GM04503 (cell line): ENCODE data around the gene TMTC2.
"Not testable (repeated sequence)": the region's sequence is repeated elsewhere in the genome, so short reads cannot be mapped to it uniquely, and the experiment has no call there.

ENCODE experiments used
- DNase-seq: peaks from one replicate; pipeline ENCODE4 v3.0.0-alpha.2; 2012; ENCODE audit warnings: low read depth

The TMTC2 gene

DNA sequence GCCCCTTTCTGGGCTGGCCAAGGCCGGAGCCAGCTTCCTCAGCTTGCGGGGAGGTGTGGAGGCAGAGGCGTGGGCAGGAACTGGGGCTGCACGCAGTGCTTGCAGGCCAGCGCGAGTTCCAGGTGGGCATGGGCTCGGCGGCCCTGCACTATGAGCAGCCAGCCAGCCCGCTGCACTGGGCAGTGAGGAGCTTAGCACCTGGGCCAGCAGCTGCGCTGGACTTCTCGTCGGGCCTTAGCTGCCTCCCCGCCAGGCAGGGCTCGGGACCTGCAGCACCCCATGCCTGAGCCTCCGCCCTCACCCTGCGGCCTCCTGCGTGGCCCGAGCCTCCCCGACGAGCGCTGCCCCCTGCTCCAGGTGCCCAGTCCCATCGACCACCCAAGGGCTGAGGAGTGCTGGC is 42.0 kb downstream of the TMTC2 start:
- DNase-seq: no peak

DNA sequence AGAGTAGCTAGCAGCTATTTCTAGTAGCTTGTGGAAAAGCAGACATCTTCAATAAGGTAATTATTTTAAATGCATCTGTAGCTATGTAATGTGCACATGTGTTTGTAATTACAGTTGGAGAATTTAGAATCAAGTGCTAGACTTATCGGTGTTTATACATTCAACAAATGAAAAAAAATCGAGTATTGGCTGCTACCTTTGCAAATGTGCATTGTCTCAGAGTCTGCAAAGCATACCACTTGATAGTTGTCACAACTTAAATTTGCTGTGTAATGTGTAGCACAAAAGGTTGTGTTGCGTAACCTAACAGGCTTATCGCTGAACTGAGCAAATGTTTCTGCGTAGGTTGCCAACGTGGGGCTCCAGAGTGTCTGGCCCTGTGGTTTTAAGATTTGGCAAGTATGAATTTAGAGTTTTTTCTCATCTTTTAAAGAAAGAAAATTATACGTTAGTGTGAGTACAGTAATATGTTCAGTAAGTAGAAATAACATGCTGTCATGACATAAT is 44.3 kb downstream of the TMTC2 start:
- DNase-seq: peak; percentile 9

DNA sequence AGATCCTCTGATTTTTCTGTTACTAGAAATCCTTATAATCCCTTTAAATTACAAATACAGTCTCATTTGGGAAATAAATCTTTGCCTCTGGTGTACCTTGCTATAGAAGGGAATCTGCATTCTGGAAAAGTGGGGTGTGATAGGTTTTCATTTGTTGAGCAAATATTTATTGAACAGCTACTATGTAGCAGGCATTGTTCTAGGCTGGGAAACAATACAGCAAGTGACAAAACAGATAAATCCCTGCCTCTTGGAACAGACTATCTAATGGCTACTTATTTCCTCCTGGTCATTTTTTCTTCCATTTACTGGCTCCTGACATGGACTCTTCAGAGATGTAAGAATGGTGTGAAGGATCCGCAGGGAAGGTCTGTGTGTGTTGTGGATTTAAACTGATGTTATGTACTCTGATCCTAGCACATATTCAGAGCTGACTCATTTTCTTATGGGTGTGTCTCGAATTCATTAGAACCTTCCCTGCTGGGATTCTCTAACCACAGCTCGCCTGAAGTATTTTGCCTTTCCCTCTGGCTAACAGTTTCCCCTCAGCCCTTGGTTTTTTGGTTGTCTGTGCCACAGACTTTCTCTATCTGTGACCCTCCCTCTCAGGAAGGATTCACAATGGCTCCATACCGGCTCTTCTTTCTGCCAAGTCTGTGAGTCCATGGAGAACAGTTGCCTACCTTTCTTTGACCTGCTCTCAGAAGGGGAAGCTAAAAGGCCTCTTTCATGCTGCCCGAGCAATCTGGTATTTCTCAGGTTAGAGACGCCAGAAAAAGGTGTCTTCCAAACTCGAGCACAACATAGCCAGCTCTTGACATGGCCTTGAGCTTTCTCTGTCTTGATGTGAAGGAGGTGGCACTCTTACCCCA is 53.7 kb downstream of the TMTC2 start:
- peak; percentile 36 for DNase-seq

DNA sequence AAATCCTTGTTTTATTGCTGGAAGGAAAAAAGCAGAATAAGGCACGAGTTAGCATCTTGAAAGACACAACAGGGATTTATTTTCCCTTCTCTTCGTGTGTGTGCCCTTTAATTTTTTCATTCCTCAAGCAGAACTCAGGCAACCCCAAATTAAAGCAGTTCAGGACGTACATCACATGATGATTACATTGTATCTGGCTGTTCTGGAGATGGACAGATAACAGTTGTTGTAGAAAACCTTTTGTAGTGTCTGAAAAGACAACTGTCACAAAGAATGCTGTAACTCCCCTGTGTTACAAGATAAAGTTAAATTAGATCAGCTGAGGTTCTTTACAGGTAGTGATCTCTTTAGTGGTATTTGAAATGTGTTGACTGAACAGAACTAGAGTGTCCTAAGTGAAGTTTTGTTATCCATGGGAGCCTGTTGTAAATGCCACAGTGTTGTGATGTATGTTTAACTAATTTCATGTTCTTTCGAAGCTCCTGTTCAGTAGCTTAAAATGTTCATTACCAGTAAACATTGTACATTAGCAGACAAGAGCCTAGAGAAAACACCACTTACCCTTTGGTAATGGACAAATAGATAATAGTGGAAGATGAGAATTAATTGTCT is 58.5 kb downstream of the TMTC2 start:
- DNase-seq: no peak

DNA sequence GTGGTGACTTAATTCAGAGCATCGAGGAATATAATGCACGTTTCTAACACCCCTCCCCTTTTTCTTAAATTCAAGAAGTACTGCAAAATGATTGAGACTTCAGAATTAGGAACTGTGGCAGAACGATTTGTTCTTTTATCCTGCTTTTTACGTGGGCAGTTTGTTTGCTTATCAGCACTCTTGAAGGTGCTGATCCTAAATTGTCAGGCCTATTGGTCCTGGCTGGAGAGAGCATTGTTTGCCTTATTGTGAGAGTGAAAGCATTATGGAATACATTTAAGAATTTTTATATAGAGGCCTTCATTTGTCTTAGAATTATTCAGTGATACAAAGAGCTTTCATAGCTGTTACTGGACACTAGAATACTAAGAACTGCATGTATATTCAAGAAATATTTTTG is 59.1 kb downstream of the TMTC2 start:
- no peak for DNase-seq

DNA sequence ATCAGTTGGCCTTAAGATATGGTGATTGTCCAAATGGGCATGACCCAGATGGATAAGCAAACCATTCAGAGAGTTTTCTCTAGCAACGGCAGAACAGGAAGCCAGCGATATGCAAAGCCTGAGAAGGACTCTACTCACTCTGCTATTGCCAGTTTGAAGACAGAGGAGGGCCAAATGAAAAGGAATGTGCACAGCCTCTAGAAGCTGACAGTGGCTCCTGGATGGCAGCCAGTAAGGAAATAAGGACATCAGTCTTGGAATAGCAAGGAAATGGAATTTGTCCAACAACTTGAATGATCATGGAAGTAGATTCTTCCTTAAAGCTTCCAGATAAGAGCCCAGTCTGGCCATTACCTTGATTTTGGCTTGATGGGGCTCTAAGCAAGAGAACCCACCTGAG is 60.0 kb downstream of the TMTC2 start:
- DNase-seq: no peak

DNA sequence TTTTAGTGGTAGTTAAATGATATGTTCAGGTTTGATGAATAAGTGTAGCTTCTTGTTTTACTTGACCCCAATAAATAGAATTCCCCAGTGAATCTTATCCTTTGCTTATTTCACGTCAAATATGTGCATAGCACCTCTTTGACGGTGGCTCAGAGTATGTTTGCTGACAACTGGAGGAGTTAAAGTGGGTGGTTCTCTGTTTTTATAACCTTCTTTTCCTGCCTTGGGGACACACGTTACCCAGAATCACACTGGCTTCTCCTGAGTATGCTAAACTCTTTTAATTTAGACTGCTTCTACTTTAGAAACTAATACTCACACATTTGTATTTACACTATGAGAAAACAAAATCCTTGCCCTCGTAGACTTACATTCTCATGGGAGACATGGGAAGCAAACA is 62.3 kb downstream of the TMTC2 start:
- no peak for DNase-seq

DNA sequence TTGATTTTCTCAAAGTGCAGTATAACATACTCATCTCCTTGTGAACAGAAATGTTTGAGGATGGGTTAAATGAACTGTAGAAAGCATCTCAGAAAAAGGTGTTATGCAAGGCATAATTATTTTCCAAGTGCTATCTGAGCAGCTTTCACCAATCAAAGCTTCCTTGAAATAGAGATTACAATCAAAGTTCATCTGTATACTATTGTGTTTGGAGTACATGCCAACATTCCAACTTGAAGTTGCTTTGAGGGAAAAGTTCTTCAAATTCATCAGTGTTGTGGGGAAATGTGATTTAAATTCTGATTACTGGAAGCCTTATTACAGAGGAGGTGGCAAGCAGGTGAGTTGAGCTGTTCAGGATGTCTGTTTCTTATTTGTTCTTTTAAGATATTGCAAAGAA is 68.2 kb downstream of the TMTC2 start:
- no peak for DNase-seq

DNA sequence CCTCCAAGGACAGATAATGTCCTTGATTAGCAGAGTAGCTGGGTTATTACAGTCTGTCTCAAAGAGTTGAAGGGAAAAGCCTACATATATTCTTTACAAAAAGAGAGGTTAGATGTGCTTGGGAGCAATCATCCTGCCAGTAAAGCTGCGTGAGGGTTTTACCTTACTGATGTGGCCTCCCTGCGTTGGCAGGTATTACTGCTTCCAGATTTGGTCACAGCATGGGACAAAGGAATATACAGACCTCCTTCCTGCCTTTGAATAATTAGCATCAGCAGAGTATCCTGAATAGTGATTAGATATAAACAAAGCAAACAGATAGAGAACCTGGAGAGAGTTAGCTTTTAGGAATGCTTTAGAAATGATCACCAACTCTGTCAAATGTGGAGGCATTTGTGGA is 69.6 kb downstream of the TMTC2 start:
- no peak for DNase-seq

DNA sequence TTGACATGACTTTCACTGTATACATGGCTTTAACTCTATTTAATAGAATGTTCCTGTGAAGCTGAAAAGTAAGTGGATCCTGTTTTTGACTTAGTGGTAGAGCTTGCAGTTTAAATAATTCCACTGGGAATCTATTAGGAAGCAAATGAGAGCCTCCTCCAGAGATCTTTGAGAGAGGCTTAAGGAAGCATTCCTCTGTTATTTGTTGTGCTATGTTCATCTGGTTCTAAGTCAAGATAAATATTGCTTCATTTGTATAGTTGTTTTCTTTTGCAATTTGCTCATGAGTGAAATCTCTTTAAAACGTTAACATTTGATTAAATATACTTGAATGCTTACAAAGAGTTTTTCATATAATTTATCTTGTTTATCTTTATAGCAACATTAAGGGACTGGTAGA is 70.4 kb downstream of the TMTC2 start:
- peak; percentile 6 for DNase-seq

DNA sequence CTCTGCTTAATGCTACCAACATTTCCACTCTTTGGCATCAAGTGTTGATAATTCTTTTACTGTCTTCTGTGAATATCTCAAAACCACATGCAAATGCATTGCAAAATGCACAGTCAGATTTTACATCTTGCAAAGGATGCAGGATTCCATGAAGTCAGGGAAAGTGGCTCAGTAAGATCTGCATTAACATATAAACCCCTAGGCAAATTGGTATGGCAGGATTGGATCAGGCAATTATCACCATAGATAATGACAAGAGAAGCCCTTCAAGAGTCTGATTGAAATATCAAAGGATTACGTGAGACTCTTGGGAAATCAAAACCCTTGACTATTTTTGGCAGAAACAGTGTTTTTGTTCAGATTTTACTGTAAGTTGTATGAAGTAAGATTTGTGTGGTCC is 71.0 kb downstream of the TMTC2 start:
- no peak for DNase-seq

DNA sequence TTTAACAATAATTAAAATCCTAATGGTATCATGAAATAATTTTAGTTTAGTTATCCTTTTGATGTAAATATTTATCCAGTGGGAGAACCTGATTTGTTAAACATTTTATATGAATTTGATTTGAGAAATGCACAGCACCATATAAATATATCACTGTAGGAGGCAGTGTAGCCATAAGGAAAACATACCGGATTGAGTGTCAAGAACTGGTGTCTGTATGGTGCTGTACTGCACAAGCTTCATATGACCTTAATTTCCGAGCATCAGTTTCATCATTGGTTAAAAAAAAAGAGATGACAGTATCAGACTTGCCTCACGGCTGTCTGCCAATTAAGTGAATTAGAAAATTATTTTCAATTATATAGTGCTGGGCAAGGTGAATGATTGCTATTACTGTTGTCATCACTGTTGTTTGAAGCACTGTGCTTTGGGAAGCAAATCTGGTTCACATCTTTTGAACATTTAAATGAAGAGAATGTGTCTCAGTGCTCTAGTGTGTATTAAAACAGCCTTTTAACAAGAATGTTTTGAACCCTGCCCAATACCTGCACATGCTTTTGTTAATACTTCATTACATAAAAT is 72.1 kb downstream of the TMTC2 start:
- no peak for DNase-seq

DNA sequence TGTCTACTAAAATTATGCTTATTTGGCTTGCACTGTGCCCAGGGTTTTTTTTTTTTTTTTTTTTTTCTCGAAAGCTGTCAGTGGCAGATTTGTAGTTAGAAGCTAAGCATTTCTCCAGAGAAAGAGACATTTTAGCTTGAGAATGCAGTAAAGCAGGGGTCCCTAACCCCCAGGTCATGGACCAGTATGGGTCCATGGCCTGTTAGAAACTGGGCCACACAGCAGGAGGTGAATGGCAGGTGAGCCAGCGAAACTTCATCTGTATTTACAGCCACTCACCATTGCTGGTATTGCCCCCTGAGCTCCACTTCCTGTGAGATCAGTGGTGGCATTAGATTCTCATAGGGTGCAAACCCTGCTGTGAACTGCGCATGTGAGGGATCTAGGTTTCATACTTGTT is 73.7 kb downstream of the TMTC2 start:
- no peak for DNase-seq

DNA sequence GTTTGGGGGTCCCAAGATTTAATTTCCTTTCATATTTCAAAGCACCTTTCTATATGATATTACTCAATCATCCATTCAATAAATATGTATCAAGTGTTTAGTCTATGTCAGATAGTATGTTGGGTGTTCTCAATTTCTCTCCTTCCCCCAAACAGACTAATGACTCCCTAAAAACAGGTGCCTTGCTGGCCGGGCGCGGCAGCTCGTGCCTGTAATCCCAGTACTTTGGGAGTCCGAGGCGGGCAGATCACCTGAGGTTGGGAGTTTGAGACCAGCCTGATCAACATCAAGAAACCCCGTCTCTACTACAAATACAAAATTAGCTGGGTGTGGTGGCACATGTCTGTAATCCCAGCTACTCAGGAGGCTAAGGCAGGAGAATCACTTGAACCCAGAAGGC is 78.5 kb downstream of the TMTC2 start:
- DNase-seq: not testable (repeated sequence)

DNA sequence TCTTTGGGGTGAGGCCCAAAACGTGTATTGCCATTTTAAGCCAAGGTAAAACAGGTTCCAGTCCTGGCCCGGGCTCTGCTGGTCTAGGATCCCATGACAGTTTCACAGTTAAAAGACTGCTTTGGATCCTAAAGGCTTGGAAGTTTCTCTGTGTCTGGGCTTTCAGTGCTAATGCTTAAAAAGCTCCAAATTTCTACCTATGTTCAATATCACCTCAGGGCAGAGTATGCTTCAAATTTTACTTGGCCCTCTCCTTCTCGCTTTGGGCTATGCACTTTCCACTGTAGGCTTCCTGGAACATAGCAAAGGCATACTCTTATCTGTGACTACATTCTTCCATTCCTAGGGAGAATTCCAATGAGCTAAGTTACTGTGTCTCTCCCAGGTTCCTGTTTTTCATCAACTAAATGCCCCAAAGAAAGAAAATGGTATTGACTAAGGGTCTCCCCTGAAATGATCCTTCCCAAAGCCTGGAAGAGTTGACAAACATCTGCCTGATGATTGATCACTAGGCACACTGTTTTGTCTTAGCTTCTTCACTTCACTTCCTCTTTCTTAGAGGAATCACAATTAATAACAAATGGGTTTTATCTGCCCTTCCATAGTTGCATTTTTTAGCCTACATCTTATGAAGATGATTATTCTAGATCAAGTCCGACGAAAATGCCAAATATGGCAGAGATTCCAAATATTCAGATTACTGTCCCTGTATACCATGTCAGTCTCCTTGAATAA is 79.4 kb downstream of the TMTC2 start:
- DNase-seq: no peak

DNA sequence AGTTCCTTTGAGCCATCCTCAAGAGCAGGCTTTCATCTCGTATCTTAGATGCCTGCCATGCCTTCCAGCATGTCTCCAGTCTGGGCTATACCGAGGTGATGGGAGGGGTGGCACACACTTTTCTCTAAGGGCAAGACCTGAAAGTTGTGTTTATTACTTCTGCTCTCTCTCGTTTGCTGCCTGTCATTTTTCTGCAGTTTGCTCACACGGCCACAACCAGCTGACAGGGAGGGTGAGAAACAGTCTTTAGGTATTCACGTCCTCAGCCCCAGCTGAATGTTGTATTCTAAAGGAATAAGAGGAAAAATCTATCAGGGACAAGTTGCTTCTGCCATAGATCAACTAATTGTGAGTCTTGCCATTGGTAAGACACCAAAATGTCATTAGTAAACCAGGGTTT is 88.0 kb downstream of the TMTC2 start:
- DNase-seq: no peak

DNA sequence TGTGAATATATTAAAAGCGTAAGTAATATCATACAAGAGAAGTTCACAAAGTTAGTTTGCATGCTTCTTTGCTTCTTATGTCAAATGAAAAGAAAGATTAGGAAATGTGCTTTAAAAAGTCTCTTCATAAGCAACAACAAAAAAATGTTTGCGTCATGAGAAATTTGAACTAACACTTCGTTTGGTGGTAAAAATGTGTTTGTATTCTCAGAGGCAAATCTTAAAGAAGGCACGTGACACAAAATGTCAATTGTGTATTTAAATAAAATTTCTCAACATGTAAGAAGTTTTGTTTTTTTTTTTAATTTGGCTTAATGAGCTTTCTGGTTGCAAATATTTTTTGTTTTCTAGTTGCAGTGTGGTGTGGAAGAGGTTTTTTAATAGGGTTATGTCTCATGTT is 93.8 kb downstream of the TMTC2 start:
- DNase-seq: no peak

DNA sequence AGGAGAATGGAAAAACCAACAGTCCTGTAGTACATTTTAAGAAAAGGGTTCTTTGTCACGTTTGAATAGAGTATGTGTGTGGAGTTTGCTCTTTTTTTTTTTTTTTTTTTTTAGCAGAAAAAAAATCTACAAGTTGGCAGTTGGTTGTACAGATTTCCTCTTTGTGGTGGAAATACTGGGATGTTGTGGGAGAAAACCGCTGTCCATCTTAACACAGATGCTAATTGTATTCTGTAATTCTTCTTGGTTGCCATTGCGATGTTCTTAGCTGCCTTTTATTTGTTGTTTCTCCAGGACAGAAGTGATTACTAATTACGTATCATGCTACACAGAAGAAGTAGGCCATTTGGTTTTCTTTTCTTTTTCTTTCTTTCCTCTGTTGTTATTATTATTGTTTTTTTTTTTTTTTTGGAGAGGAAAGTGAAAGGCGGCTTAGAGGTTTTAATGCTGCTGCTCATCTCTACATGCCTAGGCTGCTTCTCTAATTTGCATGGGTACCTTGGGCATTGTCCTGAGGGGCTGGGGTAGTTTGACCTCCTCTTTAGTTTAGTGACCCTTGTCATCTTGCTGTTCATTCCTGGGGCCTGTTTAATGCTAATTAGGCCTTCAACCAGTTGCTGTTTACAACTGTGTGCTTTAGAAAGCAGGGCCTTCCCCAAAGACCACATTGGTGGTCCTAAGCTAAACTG is 94.7 kb downstream of the TMTC2 start:
- no peak for DNase-seq

DNA sequence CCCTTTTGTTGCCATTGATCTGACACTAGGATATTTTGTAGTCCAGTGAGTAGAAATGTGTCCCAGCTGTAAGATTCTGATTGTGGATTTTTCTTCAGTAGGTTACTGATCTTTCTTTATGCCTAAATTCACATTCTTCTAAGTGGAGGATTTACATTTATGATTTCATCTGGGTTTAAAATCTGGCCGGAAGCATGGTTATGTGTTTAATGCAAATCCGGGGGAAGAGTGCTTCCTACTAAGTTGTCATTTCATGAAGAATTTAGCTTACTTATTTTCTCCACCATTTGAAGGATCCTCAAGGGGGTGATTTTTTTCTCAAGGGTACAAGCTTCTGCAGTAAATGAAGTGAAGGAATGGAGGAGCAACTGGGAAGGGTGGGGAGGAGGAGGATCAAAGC is 96.7 kb downstream of the TMTC2 start:
- DNase-seq: no peak

DNA sequence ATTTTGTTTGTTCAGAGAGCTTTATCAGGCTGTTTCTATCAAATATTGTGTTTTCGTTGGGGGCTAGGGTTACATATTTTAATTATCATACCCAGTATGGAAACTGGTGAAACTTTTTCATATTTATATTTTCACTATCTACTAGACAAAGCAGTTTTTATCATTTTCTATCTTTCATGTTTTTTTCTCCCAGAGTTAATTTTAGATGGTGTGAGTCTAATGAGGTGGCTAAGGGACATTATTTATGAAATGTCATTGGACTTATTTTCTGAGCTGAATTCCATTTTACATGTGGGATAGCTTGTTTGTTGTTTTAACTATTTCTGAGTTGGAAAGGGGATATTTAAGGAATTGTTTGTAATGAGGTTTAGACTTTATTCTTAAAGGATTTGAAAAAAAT is 100.3 kb downstream of the TMTC2 start:
- DNase-seq: no peak

DNA sequence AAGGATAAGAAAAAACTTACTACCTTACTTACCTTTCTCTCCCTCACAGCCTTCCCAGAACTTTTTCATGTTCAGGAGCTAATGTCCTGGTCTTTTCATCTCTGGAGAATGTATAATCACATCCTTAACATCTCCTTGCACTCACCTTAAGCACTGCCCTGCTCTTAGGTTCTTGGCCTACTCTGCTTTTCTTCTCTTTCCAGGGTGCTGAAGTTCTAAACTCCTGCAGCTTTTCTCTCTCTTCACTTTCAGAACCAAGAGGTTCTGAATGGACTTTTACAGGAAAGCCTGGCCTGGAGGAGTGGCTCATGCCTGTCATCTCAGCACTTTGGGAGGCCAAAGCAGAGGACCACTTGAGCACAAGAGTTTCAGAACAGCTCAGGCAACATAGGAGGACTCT is 101.9 kb downstream of the TMTC2 start:
- DNase-seq: no peak

DNA sequence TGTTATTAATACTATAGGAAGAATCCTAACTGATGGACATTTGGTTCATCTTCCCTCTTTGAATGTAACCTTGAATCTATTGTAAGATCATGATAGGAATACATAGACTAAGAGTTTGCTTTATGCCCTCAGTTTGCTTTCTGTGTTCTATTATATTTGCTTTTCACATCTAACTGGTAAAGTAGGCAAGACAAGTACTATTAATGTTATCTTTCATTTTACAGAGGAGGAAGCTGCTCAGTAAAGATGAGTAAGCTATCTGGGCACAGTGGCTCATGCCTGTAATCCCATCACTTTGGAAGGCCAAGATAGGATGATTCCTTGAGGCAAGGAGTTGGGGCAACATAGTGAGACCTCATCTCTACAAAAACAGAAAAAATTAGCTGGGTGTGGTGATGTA is 103.0 kb downstream of the TMTC2 start:
- no peak for DNase-seq
